Cardiac muscle cell (in vitro differentiated cells and primary cell): ENCODE data around the gene MGMT. TPM values are rescaled to one million over a fixed set of nuclear protein-coding genes. Genes with fewer than 3 reads are reported as not detected.

Source experiments
- DNase-seq, 2 donors: peaks; one replicate each; pipeline versions ENCODE4 v3.0.0 to v3.0.0-alpha.2; 2010 to 2017; ENCODE audit warnings: low read depth in 1 of 2, low spot score in 1 of 2
- H3K27ac ChIP-seq: fragments of 200-600 bp; sonication (generic); 2 replicates; pipeline ENCODE4 v1.5.1; 2016
- H3K27me3 ChIP-seq: fragments of 200-600 bp; sonication (generic); 2 replicates; pipeline ENCODE4 v1.6.0; 2016; ENCODE audit warnings: control low read depth
- H3K36me3 ChIP-seq: fragments of 200-600 bp; sonication (generic); 2 replicates; pipeline ENCODE4 v1.5.1; 2016; ENCODE audit warnings: control low read depth
- H3K4me1 ChIP-seq: fragments of 200-600 bp; sonication (generic); 2 replicates; pipeline ENCODE4 v1.8.1; 2017; ENCODE audit warnings: low read depth, mild to moderate bottlenecking, mixed run types
- H3K4me3 ChIP-seq: fragments of 200-600 bp; sonication (generic); 2 replicates; pipeline ENCODE4 v1.5.1; 2016; ENCODE audit warnings: mild to moderate bottlenecking
- H3K9me3 ChIP-seq: fragments of 200-600 bp; sonication (generic); 2 replicates; pipeline ENCODE4 v1.5.1; 2017; ENCODE audit warnings: low read depth, mild to moderate bottlenecking, control low read depth
- polyA plus RNA-seq: library from polyadenylated mRNA; unstranded; fragments of >200 nt; fragmentation: Nextera tagmentation; extraction: Ambion mirVana; gene quantifications from 2 replicates; pipeline ENCODE4 v1.2.1, GENCODE V29; 2016
- total RNA-seq: library from RNA; depleted of rRNA; stranded (reverse); fragments of >200 nt; gene quantifications from 2 replicates; pipeline ENCODE4 v1.2.3, GENCODE V29; 2016
- TF ChIP-seq, protein P1 (sequence below): IDR thresholded peaks from 2 replicates; pipeline ENCODE4 v1.5.1; 2012; ENCODE audit warnings: low read depth, mild to moderate bottlenecking, low read length

MGMT gene
- total and polyA plus RNA-seq, 2 experiments from 2014 or later, result 21.8 to 28.0 TPM

- no peak for DNase-seq
- no peaks in the 10 kb centered on the region for H3K9me3 ChIP-seq
- H3K4me1 ChIP-seq, result no peaks in the 10 kb centered on the region
- no peak overlapping the region for H3K27ac ChIP-seq
- no peaks in the 10 kb centered on the region for H3K36me3 ChIP-seq
- H3K27me3 ChIP-seq, result no peaks in the 10 kb centered on the region
- no peak overlapping the region for H3K4me3 ChIP-seq
- TF ChIP-seq, protein P1, sequence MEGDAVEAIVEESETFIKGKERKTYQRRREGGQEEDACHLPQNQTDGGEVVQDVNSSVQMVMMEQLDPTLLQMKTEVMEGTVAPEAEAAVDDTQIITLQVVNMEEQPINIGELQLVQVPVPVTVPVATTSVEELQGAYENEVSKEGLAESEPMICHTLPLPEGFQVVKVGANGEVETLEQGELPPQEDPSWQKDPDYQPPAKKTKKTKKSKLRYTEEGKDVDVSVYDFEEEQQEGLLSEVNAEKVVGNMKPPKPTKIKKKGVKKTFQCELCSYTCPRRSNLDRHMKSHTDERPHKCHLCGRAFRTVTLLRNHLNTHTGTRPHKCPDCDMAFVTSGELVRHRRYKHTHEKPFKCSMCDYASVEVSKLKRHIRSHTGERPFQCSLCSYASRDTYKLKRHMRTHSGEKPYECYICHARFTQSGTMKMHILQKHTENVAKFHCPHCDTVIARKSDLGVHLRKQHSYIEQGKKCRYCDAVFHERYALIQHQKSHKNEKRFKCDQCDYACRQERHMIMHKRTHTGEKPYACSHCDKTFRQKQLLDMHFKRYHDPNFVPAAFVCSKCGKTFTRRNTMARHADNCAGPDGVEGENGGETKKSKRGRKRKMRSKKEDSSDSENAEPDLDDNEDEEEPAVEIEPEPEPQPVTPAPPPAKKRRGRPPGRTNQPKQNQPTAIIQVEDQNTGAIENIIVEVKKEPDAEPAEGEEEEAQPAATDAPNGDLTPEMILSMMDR, result no peak
Observed at GRCh38 chr10:129537151-129537550, 70.1 kb downstream of the MGMT start.

DNA sequence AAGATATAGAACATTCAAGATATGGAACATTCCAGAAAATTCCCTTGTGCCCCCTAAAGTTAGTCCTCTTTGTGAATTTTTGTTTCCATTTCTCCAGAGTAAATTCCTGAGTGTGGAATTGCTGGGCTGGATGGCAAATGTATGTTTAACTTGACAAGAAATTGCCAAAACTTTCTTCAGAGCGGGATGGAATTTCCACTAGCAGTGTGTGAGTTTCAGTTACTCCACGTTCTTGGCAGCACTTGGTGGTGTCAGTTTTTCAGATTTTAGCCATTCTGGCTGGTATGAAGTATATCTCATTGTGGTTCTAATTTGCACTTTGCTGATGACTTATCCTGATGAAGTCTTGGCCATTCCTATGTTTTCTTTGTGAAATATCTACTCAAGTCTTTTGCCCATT lies 71.2 kb downstream of the MGMT start:
- TF ChIP-seq, protein P1, result no peak
- no peak for DNase-seq
- no peaks in the 10 kb centered on the region for H3K36me3 ChIP-seq

GRCh38 chr10:129541200-129541599 lies 74.2 kb downstream of the MGMT start:
- no peaks in the 10 kb centered on the region for H3K36me3 ChIP-seq
- TF ChIP-seq, protein P1, result no peak
- no peaks in the 10 kb centered on the region for H3K4me1 ChIP-seq
- H3K9me3 ChIP-seq, result no peaks in the 10 kb centered on the region
- no peaks in the 10 kb centered on the region for H3K27me3 ChIP-seq
- no peak overlapping the region for H3K27ac ChIP-seq
- peak in 1 of 2 donors; percentile 25 for DNase-seq
- H3K4me3 ChIP-seq, result no peak overlapping the region

More for the DNA sequence above, 71.2 kb downstream of the MGMT start:
- no peak overlapping the region for H3K4me3 ChIP-seq
- no peaks in the 10 kb centered on the region for H3K9me3 ChIP-seq
- no peaks in the 10 kb centered on the region for H3K27me3 ChIP-seq
- no peak overlapping the region for H3K27ac ChIP-seq
- H3K4me1 ChIP-seq, result no peaks in the 10 kb centered on the region

GRCh38 chr10:129541748-129542487 lies 74.9 kb downstream of the MGMT start:
- TF ChIP-seq, protein P1, result no peak
- Histone ChIP-seq H3K4me3 (no peak overlapping the region), H3K27ac (no peak overlapping the region), H3K27me3 (no peaks in the 10 kb centered on the region), H3K36me3 (no peaks in the 10 kb centered on the region), H3K4me1 (no peaks in the 10 kb centered on the region), H3K9me3 (no peaks in the 10 kb centered on the region)
- DNase-seq, result no peak

GRCh38 chr10:129542589-129542988 lies 75.5 kb downstream of the MGMT start:
- H3K4me1 ChIP-seq, result no peaks in the 10 kb centered on the region

More at GRCh38 chr10:129542589-129542988, 75.5 kb downstream of the MGMT start:
- no peak for DNase-seq
- no peak overlapping the region for H3K27ac ChIP-seq
- no peaks in the 10 kb centered on the region for H3K27me3 ChIP-seq
- H3K9me3 ChIP-seq, result no peaks in the 10 kb centered on the region
- no peaks in the 10 kb centered on the region for H3K36me3 ChIP-seq
- no peak overlapping the region for H3K4me3 ChIP-seq
- TF ChIP-seq, protein P1, result no peak
